HCT116 (cell line): ENCODE data around the gene CRACR2A. TPM values are rescaled to one million over a fixed set of nuclear protein-coding genes. Genes with fewer than 3 reads are reported as not detected.

Experiments used
- ATAC-seq: fragments of 200-7000 bp; cut with Tn5 transposase; 2 replicates; pipeline ENCODE4 v1.9.1; 2020; ENCODE audit warnings: mild to moderate bottlenecking, moderate library complexity
- BruUV-seq: library from RNA; stranded (reverse); fragments of 400-500 nt; replicated peaks from 2 replicates; lab custom pipeline; 2021; lab: Mats Ljungman, UMichigan
- CTCF ChIA-PET: fragments of 300-600 bp; sonication (Branson Sonifier 250); formaldehyde crosslinking; loops from one replicate; lab custom pipeline; 2021; ENCODE audit warnings: antibody characterized with exemption; lab: Charles Lee
- POLR2A ChIA-PET: fragments of 300-600, 350-600 bp; sonication (Branson Sonifier 250); formaldehyde crosslinking; loops from one replicate; lab custom pipeline; 2021; ENCODE audit warnings: antibody characterized with exemption; lab: Charles Lee
- RAD21 ChIA-PET, 2 experiments: fragments of 300-600 bp; sonication (Branson Sonifier 250); formaldehyde crosslinking; loops; one replicate each; lab custom pipeline; 2023; ENCODE audit warnings: low total read pairs in 2 of 2; ENCODE audit not compliant: uncharacterized antibody in 2 of 2, unreplicated experiment in 2 of 2, low non-redundant PET in 1 of 2; lab: Charles Lee
- DNase-seq: peaks from one replicate; pipeline ENCODE4 v3.0.0-alpha.2; 2010; ENCODE audit warnings: low read depth, low spot score
- H2AFZ ChIP-seq: fragments of 200-600 bp; shearing (Covaris generic), sonication (generic); 2 replicates; pipeline ENCODE4 v1.6.1; 2017; ENCODE audit warnings: low read depth, mixed run types, mixed read lengths, antibody characterized with exemption, low read length; ENCODE audit not compliant: poor library complexity, severe bottlenecking
- H3K27ac ChIP-seq: 2 replicates; pipeline ENCODE4 v1.5.1; 2012; ENCODE audit warnings: low read depth, low read length
- H3K27me3 ChIP-seq: fragments of 200-600 bp; sonication (generic); 2 replicates; pipeline ENCODE4 v1.6.1; 2016; ENCODE audit warnings: mixed run types, low read length, mixed read lengths; ENCODE audit not compliant: insufficient read depth
- H3K36me3 ChIP-seq, 2 experiments: fragments of 200-500 bp in 1 of 2; fragments of 200-600 bp in 1 of 2; sonication (Bioruptor generic) in 1 of 2; sonication (generic) in 1 of 2; 2 replicates each; pipeline versions ENCODE4 v1.5.1 to v1.6.1; 2014 to 2016; ENCODE audit warnings: low read length in 2 of 2, inconsistent platforms in 1 of 2, mixed read lengths in 1 of 2, mixed run types in 1 of 2; ENCODE audit not compliant: insufficient read depth in 2 of 2, control insufficient read depth in 1 of 2
- H3K4me1 ChIP-seq, 2 experiments: fragments of 200-600 bp in 1 of 2; sonication (generic) in 1 of 2; 2 replicates each; pipeline versions ENCODE4 v1.5.1 to v1.6.1; 2012 to 2017; ENCODE audit warnings: low read length in 2 of 2, inconsistent platforms in 1 of 2, mild to moderate bottlenecking in 1 of 2, mixed read lengths in 1 of 2, mixed run types in 1 of 2, moderate library complexity in 1 of 2; ENCODE audit not compliant: insufficient read depth in 2 of 2, control insufficient read depth in 1 of 2
- H3K4me2 ChIP-seq: fragments of 200-600 bp; sonication (generic); 2 replicates; pipeline ENCODE4 v1.6.1; 2017; ENCODE audit warnings: mixed run types, low read length, mixed read lengths
- H3K4me3 ChIP-seq, 2 experiments: fragments of 200-600 bp in 1 of 2; sonication (generic) in 1 of 2; replicated peaks in 1 of 2; 2 replicates each; pipeline ENCODE4 v1.5.1; 2011 to 2016; ENCODE audit warnings: low read length in 2 of 2, control low read depth in 1 of 2, low read depth in 1 of 2, mild to moderate bottlenecking in 1 of 2, mixed read lengths in 1 of 2, mixed run types in 1 of 2
- H3K79me2 ChIP-seq: fragments of 200-600 bp; sonication (generic); 2 replicates; pipeline ENCODE4 v1.6.1; 2017; ENCODE audit warnings: mild to moderate bottlenecking, mixed run types, low read length, moderate library complexity, mixed read lengths; ENCODE audit not compliant: insufficient read depth
- H3K9ac ChIP-seq: fragments of 200-600 bp; sonication (generic); 2 replicates; pipeline ENCODE4 v1.6.1; 2016; ENCODE audit warnings: low read length, mixed read lengths
- H3K9me2 ChIP-seq: fragments of 200-600 bp; sonication (generic), shearing (Covaris generic); 2 replicates; pipeline ENCODE4 v1.6.1; 2017; ENCODE audit warnings: mixed run types, mild to moderate bottlenecking, moderate library complexity; ENCODE audit not compliant: insufficient read depth
- H3K9me3 ChIP-seq, 2 experiments: fragments of 200-500 bp in 1 of 2; fragments of 200-600 bp in 1 of 2; sonication (Bioruptor generic) in 1 of 2; sonication (generic) in 1 of 2; 2 replicates each; pipeline ENCODE4 v1.6.1; 2014 to 2017; ENCODE audit warnings: low read length in 2 of 2, mixed read lengths in 2 of 2, inconsistent platforms in 1 of 2, low read depth in 1 of 2, mild to moderate bottlenecking in 1 of 2, mixed run types in 1 of 2, moderate library complexity in 1 of 2; ENCODE audit not compliant: control insufficient read depth in 1 of 2, insufficient read depth in 1 of 2
- H4K20me1 ChIP-seq: fragments of 200-600 bp; sonication (generic), shearing (Covaris generic); 2 replicates; pipeline ENCODE4 v1.6.1; 2017; ENCODE audit warnings: mixed run types, mild to moderate bottlenecking, moderate library complexity; ENCODE audit not compliant: insufficient read depth
- CBX3 ChIP-seq: IDR thresholded peaks from 2 replicates; pipeline ENCODE4 v1.6.1; 2012; ENCODE audit warnings: low read depth
- CEBPB ChIP-seq: IDR thresholded peaks from 2 replicates; pipeline ENCODE4 v1.6.1; 2012; ENCODE audit warnings: low read depth
- EGR1 ChIP-seq: IDR thresholded peaks from 2 replicates; pipeline ENCODE4 v1.6.1; 2012; ENCODE audit warnings: low read depth
- ELF1 ChIP-seq: IDR thresholded peaks from 2 replicates; pipeline ENCODE4 v1.6.1; 2012; ENCODE audit warnings: low read depth, borderline replicate concordance
- EZH2 ChIP-seq: fragments of 200-600 bp; sonication (generic); IDR thresholded peaks from 2 replicates; pipeline ENCODE4 v1.6.1; 2017; ENCODE audit warnings: antibody characterized with exemption, mixed run types
- EZH2phosphoT487 ChIP-seq: fragments of 200-600 bp; IDR thresholded peaks from 2 replicates; pipeline ENCODE4 v1.6.1; 2018; ENCODE audit warnings: antibody characterized with exemption, borderline replicate concordance
- POLR2AphosphoS5 ChIP-seq: IDR thresholded peaks from 2 replicates; pipeline ENCODE4 v1.6.1; 2011; ENCODE audit warnings: mild to moderate bottlenecking, low read depth, low read length, moderate library complexity
- RAD21 ChIP-seq: IDR thresholded peaks from 2 replicates; pipeline ENCODE4 v1.6.1; 2012; ENCODE audit warnings: low read depth, mild to moderate bottlenecking
- SIN3A ChIP-seq: IDR thresholded peaks from 2 replicates; pipeline ENCODE4 v1.6.1; 2012; ENCODE audit warnings: low read depth
- TCF7L2 ChIP-seq: IDR thresholded peaks from 2 replicates; pipeline ENCODE4 v1.7.0; 2011; ENCODE audit warnings: borderline replicate concordance, inconsistent platforms; ENCODE audit not compliant: insufficient read depth, insufficient read length; ENCODE audit errors: extremely low read depth
- ZFX ChIP-seq: fragments of 450-650 bp; IDR thresholded peaks from 2 replicates; pipeline ENCODE4 v1.6.1; 2017
- ZNF274 ChIP-seq: fragments of 200-500 bp; sonication (Bioruptor generic); IDR thresholded peaks from 2 replicates; pipeline ENCODE4 v1.6.1; 2014; ENCODE audit warnings: mild to moderate bottlenecking, low read depth, low read length, inconsistent platforms
- intact Hi-C: fragments of 100-400 bp; cut with micrococcal nuclease; formaldehyde crosslinking; loops from 2 replicates; pipeline ENCODE4 v1.10.0; 2022
- total RNA-seq: library from RNA; stranded (reverse); gene quantifications from one replicate; pipeline ENCODE4 v1.2.1, GENCODE V29; 2021; ENCODE audit not compliant: unreplicated experiment
- TF ChIP-seq, protein P1 (sequence below): IDR thresholded peaks from 2 replicates; pipeline ENCODE4 v1.6.1; 2012; ENCODE audit warnings: low read depth
- TF ChIP-seq, protein P2 (sequence below): IDR thresholded peaks from 2 replicates; pipeline ENCODE4 v1.6.1; 2012

Gene CRACR2A
- total RNA-seq, 1 experiment from 2014 or later: 18.4 TPM

DNA sequence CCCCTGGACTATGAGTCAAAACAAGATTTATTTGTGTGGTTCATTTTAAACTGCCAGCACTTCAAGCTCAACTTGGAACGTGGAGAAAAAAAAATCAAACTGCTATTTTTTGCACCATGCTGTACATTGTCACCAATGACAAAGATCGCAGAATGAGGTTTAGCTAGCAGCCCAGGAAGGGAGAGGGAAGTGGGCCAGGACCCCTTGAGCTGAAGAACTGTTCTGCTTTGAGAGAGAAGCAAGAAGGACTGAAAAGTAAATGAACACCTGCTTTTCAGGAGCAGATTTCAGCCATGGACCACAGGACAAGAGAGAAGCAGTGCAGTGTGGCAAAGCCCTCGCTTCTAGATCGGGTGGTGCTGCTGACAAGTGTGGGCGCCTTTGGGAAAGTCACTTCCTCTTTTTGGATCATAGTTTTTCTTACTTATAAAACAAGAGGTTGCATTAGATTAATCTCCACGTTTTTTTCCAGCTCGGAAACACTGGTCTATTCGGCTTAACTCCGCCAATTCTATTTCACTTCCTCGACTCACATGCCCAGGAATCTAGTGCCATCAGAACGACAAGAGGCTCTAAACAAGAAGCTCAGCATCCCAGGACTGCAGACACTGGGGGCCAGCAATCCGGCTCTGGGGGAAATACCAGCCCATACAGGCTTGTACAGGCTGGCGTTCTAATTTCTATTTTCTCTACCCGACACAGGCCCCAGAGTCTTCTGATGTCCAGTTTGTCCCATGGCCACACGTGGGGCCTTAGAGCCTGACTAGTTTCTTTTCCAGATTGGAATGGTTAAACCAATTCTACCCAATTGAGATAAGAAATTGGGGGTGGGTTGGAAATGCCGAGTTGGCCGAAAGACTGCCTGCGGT, 129.9 kb downstream of the CRACR2A start:
- H3K9ac ChIP-seq: no peak overlapping the region
- ATAC-seq (no peak), DNase-seq (no peak)
- no peaks in the 10 kb centered on the region for H3K9me3 ChIP-seq
- no peak overlapping the region for H3K4me2 ChIP-seq
- no peaks in the 10 kb centered on the region for H3K4me1 ChIP-seq
- H3K79me2 ChIP-seq: no peaks in the 10 kb centered on the region
- no peak overlapping the region for H2AFZ ChIP-seq
- intact Hi-C loops: no loop called here
- no peak for TF ChIP-seq ZFX
- no peak for TF ChIP-seq EGR1
- TF ChIP-seq EZH2phosphoT487: no peak
- no peak for TF ChIP-seq RAD21
- no peak for TF ChIP-seq EZH2
- TF ChIP-seq, protein P1, sequence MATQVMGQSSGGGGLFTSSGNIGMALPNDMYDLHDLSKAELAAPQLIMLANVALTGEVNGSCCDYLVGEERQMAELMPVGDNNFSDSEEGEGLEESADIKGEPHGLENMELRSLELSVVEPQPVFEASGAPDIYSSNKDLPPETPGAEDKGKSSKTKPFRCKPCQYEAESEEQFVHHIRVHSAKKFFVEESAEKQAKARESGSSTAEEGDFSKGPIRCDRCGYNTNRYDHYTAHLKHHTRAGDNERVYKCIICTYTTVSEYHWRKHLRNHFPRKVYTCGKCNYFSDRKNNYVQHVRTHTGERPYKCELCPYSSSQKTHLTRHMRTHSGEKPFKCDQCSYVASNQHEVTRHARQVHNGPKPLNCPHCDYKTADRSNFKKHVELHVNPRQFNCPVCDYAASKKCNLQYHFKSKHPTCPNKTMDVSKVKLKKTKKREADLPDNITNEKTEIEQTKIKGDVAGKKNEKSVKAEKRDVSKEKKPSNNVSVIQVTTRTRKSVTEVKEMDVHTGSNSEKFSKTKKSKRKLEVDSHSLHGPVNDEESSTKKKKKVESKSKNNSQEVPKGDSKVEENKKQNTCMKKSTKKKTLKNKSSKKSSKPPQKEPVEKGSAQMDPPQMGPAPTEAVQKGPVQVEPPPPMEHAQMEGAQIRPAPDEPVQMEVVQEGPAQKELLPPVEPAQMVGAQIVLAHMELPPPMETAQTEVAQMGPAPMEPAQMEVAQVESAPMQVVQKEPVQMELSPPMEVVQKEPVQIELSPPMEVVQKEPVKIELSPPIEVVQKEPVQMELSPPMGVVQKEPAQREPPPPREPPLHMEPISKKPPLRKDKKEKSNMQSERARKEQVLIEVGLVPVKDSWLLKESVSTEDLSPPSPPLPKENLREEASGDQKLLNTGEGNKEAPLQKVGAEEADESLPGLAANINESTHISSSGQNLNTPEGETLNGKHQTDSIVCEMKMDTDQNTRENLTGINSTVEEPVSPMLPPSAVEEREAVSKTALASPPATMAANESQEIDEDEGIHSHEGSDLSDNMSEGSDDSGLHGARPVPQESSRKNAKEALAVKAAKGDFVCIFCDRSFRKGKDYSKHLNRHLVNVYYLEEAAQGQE: no peak
- no peak for TF ChIP-seq TCF7L2
- no peak for TF ChIP-seq ZNF274
- no peak for TF ChIP-seq ELF1
- TF ChIP-seq, protein P2, sequence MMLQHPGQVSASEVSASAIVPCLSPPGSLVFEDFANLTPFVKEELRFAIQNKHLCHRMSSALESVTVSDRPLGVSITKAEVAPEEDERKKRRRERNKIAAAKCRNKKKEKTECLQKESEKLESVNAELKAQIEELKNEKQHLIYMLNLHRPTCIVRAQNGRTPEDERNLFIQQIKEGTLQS: no peak
- TF ChIP-seq CBX3: no peak
- no peak for TF ChIP-seq SIN3A
- no peak for TF ChIP-seq POLR2AphosphoS5
- TF ChIP-seq CEBPB: no peak
- H3K9me2 ChIP-seq: no peaks in the 10 kb centered on the region
- no peaks in the 10 kb centered on the region for H3K27me3 ChIP-seq
- RAD21 ChIA-PET: no interaction called here
- no peaks in the 10 kb centered on the region for H4K20me1 ChIP-seq
- POLR2A ChIA-PET: interaction anchor here (0.5 kb wide), 1 partner anchor 132 kb away, joined by 3 read pairs; no protein-coding TSS in a partner anchor
- peaks cover 2 to 4% of the 10 kb centered on the region in 2 experiments; a peak in 2 of 4 replicates for H3K36me3 ChIP-seq
- no peak overlapping the region for H3K4me3 ChIP-seq
- CTCF ChIA-PET: no interaction called here
- no peak overlapping the region for H3K27ac ChIP-seq
- BruUV-seq: no TSS peak
